AG04450 (cell line): ENCODE results near the gene CREB5. TPM values are rescaled to one million over a fixed set of nuclear protein-coding genes. Genes with fewer than 3 reads are reported as not detected.

Experiments used
- CTCF ChIA-PET: fragments of 300-600, 350-600 bp; formaldehyde crosslinking; extraction: SDS; loops from one replicate; lab custom pipeline; 2022; ENCODE audit warnings: antibody characterized with exemption, inconsistent platforms; lab: Charles Lee
- POLR2A ChIA-PET: fragments of 350-600 bp; formaldehyde crosslinking; extraction: SDS; loops from one replicate; lab custom pipeline; 2021; ENCODE audit warnings: antibody characterized with exemption, inconsistent platforms; lab: Yijun Ruan, JAX
- DNase-seq: peaks from one replicate; pipeline ENCODE4 v3.0.0-alpha.2; 2011; ENCODE audit warnings: low read depth, low spot score
- H3K27ac ChIP-seq: one replicate; pipeline ENCODE4 v1.5.1; 2012; ENCODE audit warnings: low read depth, low read length, control low read depth
- H3K27me3 ChIP-seq: one replicate; pipeline ENCODE4 v1.6.0; 2012; ENCODE audit warnings: low read length; ENCODE audit not compliant: control insufficient read depth, insufficient read depth
- H3K4me3 ChIP-seq: 2 replicates; pipeline ENCODE4 v1.5.1; 2011; ENCODE audit warnings: mild to moderate bottlenecking, low read depth, low read length, control low read depth
- H3K9me3 ChIP-seq: 2 replicates; pipeline ENCODE4 v1.5.1; 2012; ENCODE audit warnings: low read length; ENCODE audit not compliant: control insufficient read depth, insufficient read depth
- CTCF ChIP-seq: IDR thresholded peaks from 2 replicates; pipeline ENCODE4 v1.5.1; 2011; ENCODE audit warnings: low read depth, low read length, control low read depth, inconsistent platforms
- polyA plus RNA-seq: library from polyadenylated mRNA; depleted of rRNA; stranded (reverse); fragments of >200 nt; gene quantifications from 2 replicates; pipeline ENCODE4 v1.2.3, GENCODE V29; 2011

Gene CREB5
- polyA plus RNA-seq, 1 experiment, result 22.1 TPM

GRCh38 chr7:28497009-28497408, 84.7 kb downstream of the CREB5 start:
- H3K27ac ChIP-seq, result no peak overlapping the region
- no peak for TF ChIP-seq CTCF
- no peaks in the 10 kb centered on the region for H3K27me3 ChIP-seq
- CTCF ChIA-PET, result no interaction called here
- no peak overlapping the region for H3K4me3 ChIP-seq
- POLR2A ChIA-PET, result no interaction called here
- H3K9me3 ChIP-seq, result no peaks in the 10 kb centered on the region
- no peak for DNase-seq

GRCh38 chr7:28498636-28499035, 86.3 kb downstream of the CREB5 start:
- TF ChIP-seq CTCF, result no peak
- DNase-seq, result no peak
- ChIA-PET POLR2A (no interaction called here), CTCF (no interaction called here)
- Histone ChIP-seq H3K27ac (no peak overlapping the region), H3K27me3 (no peaks in the 10 kb centered on the region), H3K9me3 (no peaks in the 10 kb centered on the region), H3K4me3 (no peak overlapping the region)

DNA sequence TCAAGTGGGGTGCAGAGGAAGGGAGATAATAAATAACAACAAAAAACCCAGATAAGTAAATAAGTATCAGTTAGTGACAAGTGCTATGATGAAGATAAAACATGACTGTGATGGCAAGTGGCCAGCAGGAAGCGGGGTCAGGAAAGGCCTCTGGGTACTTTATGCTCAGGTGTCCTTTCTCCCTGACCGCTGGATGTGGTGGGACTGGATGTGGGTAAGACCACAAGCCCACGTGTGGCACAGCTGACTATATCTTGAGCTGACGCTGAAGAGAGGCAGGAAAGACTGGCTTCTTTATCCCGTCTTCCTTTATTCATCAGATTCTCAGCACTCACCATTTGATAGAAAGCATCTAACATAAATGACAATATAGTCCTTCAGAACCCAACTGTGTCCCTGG, 87.8 kb downstream of the CREB5 start:
- no peak for DNase-seq
- no peak for TF ChIP-seq CTCF
- H3K4me3 ChIP-seq, result no peak overlapping the region
- no peaks in the 10 kb centered on the region for H3K27me3 ChIP-seq
- ChIA-PET CTCF (no interaction called here), POLR2A (no interaction called here)
- H3K9me3 ChIP-seq, result no peaks in the 10 kb centered on the region
- H3K27ac ChIP-seq, result no peak overlapping the region

DNA sequence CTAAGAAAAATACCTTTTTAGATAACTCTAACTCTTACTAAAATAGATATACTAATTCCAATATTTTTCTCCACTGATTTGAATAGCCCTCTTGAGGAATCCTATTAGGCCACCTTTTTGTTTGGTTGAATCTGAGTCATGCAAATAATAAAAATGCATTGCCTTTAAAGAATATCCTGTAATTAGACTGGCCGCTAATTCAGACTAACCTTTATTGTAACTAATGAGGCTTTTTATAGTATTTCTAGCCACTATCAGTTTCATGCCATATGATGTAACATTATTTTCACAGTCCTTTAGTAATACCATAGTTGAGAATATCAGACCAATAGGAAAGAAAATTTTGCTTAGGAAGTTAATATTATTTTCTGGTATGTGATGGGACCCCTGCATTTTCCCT, 90.1 kb downstream of the CREB5 start:
- H3K27ac ChIP-seq, result no peak overlapping the region
- DNase-seq, result no peak
- TF ChIP-seq CTCF, result no peak
- H3K9me3 ChIP-seq, result no peaks in the 10 kb centered on the region
- no peaks in the 10 kb centered on the region for H3K27me3 ChIP-seq
- ChIA-PET CTCF (no interaction called here), POLR2A (no interaction called here)
- no peak overlapping the region for H3K4me3 ChIP-seq

DNA sequence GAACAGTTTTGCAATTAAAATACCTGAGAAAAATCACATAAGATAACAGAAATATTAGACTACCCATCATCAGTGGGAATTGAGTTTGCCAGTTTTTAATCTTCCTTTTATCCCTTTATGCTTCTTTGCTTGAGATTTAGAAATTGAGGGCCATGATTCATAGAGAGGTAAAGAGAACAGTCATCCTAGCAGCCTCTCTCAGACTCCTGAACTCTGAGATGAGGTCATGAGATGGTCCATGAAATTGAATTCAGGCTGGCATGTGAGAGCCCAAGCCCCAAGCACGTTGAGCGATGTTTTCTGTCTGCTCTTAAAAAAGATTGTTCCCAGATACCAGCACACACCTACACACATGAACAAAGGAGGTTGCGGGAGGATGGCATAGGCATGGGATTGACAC, 91.1 kb downstream of the CREB5 start:
- no peak for TF ChIP-seq CTCF
- ChIA-PET CTCF (no interaction called here), POLR2A (no interaction called here)
- no peaks in the 10 kb centered on the region for H3K9me3 ChIP-seq
- no peak overlapping the region for H3K27ac ChIP-seq
- H3K4me3 ChIP-seq, result no peak overlapping the region
- no peak for DNase-seq
- no peaks in the 10 kb centered on the region for H3K27me3 ChIP-seq
